Right atrium auricular region (tissue), 2 donors: Measurements from ENCODE around the gene PAX3. TPM values are rescaled to one million over a fixed set of nuclear protein-coding genes. Genes with fewer than 3 reads are reported as not detected.

ENCODE experiments used
- total RNA-seq, 2 donors: library from RNA; depleted of rRNA; stranded (reverse); fragments of >200 nt; gene quantifications; one replicate each; pipeline ENCODE4 v1.1.0, GENCODE V29; 2016

PAX3 gene
- total RNA-seq, 2 donors from 2014 or later, result 0.24 to 1.7 TPM

Other genes with a start within 250 kb of the PAX3 start
- gene SGPP2, start 125.5 kb upstream of the PAX3 start, total RNA-seq, result 10 to 100 TPM in 1 of 2 donors, 1 to 10 TPM in 1; 2.1 to 13.0 TPM